Uterus (tissue), 2 donors: ENCODE measurements around the gene DHTKD1.

Experiments used
- CTCF ChIP-seq, 4 experiments: fragments of 200-600 bp in 2 of 4; fragments of 450-650 bp in 2 of 4; sonication (generic) in 2 of 4; IDR thresholded peaks; one replicate each; pipeline ENCODE4 v1.5.1; 2016 to 2019; ENCODE audit warnings: antibody characterized with exemption in 4 of 4, mild to moderate bottlenecking in 2 of 4, moderate library complexity in 1 of 4
- POLR2A ChIP-seq, 2 donors: fragments of 450-650 bp; IDR thresholded peaks; one replicate each; pipeline ENCODE4 v1.6.1; 2016; ENCODE audit warnings: antibody characterized with exemption in 2 of 2, mild to moderate bottlenecking in 1 of 2, moderate library complexity in 1 of 2

- TF ChIP-seq POLR2A (IDR thresholded peaks at IDR 0.05) (no peak), CTCF (IDR thresholded peaks at IDR 0.05) (no peak)
Observed at GRCh38 chr10:12020574-12020973, 48.2 kb upstream of the DHTKD1 start.
